IMR-90 (cell line): ENCODE results near the gene CA11. TPM values are rescaled to one million over a fixed set of nuclear protein-coding genes. Genes with fewer than 3 reads are reported as not detected.

ENCODE experiments used
- ATAC-seq: fragments of 200-7000 bp; cut with Tn5 transposase; 2 replicates; pipeline ENCODE4 v1.9.1; 2020; ENCODE audit warnings: low read depth, mild to moderate bottlenecking, moderate library complexity
- BruUV-seq: library from RNA; stranded (reverse); fragments of 400-500 nt; replicated peaks from 2 replicates; lab custom pipeline; 2021; lab: Mats Ljungman, UMichigan
- CTCF ChIA-PET: fragments of 300-600 bp; formaldehyde crosslinking; extraction: SDS; loops from one replicate; lab custom pipeline; 2021; ENCODE audit warnings: antibody characterized with exemption; lab: Yijun Ruan, JAX
- POLR2A ChIA-PET: fragments of 300-600 bp; sonication (Branson Sonifier 250); formaldehyde crosslinking; loops from one replicate; lab custom pipeline; 2022; ENCODE audit warnings: antibody characterized with exemption; ENCODE audit not compliant: unreplicated experiment; lab: Charles Lee
- DNase-seq: peaks from one replicate; pipeline ENCODE4 v3.0.0; 2013
- H2AFZ ChIP-seq: replicated peaks from 2 replicates; pipeline ENCODE3; 2013; ENCODE audit warnings: low read length, mild to moderate bottlenecking; ENCODE audit not compliant: poor library complexity
- H2AK5ac ChIP-seq: 2 replicates; pipeline ENCODE4 v1.6.1; 2013; ENCODE audit warnings: low read depth, low read length, inconsistent platforms
- H2AK9ac ChIP-seq: replicated peaks from 2 replicates; pipeline ENCODE3; 2013; ENCODE audit warnings: mild to moderate bottlenecking, low read depth, low read length, moderate library complexity; ENCODE audit not compliant: poor library complexity
- H2BK120ac ChIP-seq: 2 replicates; pipeline ENCODE4 v1.6.1; 2013; ENCODE audit warnings: low read depth, low read length, inconsistent platforms
- H2BK15ac ChIP-seq: 3 replicates; pipeline ENCODE4 v1.6.1; 2013; ENCODE audit warnings: low read depth, low read length, inconsistent platforms
- H2BK20ac ChIP-seq: 2 replicates; pipeline ENCODE4 v1.6.1; 2013; ENCODE audit warnings: low read depth, mild to moderate bottlenecking, inconsistent platforms, low read length, moderate library complexity
- H2BK5ac ChIP-seq: 2 replicates; pipeline ENCODE4 v1.6.1; 2013; ENCODE audit warnings: mild to moderate bottlenecking, low read depth, low read length, inconsistent platforms; ENCODE audit not compliant: poor library complexity, severe bottlenecking
- H3K14ac ChIP-seq: replicated peaks from 2 replicates; pipeline ENCODE4 v1.6.1; 2013; ENCODE audit warnings: low read depth, low read length, inconsistent platforms
- H3K18ac ChIP-seq: 2 replicates; pipeline ENCODE4 v1.6.1; 2013; ENCODE audit warnings: low read depth, low read length, control low read depth
- H3K23ac ChIP-seq: 2 replicates; pipeline ENCODE4 v1.6.1; 2013; ENCODE audit warnings: low read depth, low read length, inconsistent platforms
- H3K27ac ChIP-seq: 2 replicates; pipeline ENCODE4 v1.5.1; 2013; ENCODE audit warnings: mild to moderate bottlenecking, control low read depth, low read length; ENCODE audit not compliant: insufficient read depth
- H3K27me3 ChIP-seq: 2 replicates; pipeline ENCODE4 v1.6.1; 2013; ENCODE audit warnings: low read length; ENCODE audit not compliant: control insufficient read depth, insufficient read depth
- H3K36me3 ChIP-seq: 2 replicates; pipeline ENCODE4 v1.6.1; 2013; ENCODE audit warnings: low read length, mixed read lengths; ENCODE audit not compliant: control insufficient read depth, insufficient read depth
- H3K4ac ChIP-seq: 2 replicates; pipeline ENCODE4 v1.6.1; 2013; ENCODE audit warnings: low read depth, low read length, inconsistent platforms
- H3K4me1 ChIP-seq: 2 replicates; pipeline ENCODE4 v1.6.1; 2013; ENCODE audit warnings: low read length, mixed read lengths; ENCODE audit not compliant: control insufficient read depth, insufficient read depth
- H3K4me2 ChIP-seq: 2 replicates; pipeline ENCODE4 v1.6.1; 2013; ENCODE audit warnings: low read depth, mild to moderate bottlenecking, control low read depth, low read length, moderate library complexity
- H3K4me3 ChIP-seq: 2 replicates; pipeline ENCODE4 v1.5.1; 2013; ENCODE audit warnings: low read depth, mild to moderate bottlenecking, control low read depth, low read length, moderate library complexity; ENCODE audit not compliant: insufficient read depth
- H3K56ac ChIP-seq: 2 replicates; pipeline ENCODE4 v1.6.1; 2013; ENCODE audit warnings: low read length, inconsistent platforms; ENCODE audit not compliant: insufficient read depth; ENCODE audit errors: extremely low read depth
- H3K79me1 ChIP-seq, 2 experiments: 2 replicates each; pipeline ENCODE4 v1.6.1; 2013; ENCODE audit warnings: low read length in 2 of 2, inconsistent platforms in 1 of 2, low read depth in 1 of 2
- H3K9ac ChIP-seq: 2 replicates; pipeline ENCODE4 v1.6.1; 2013; ENCODE audit warnings: low read depth, low read length, control low read depth
- H3K9me1 ChIP-seq: 2 replicates; pipeline ENCODE4 v1.6.1; 2013; ENCODE audit warnings: low read length, inconsistent platforms; ENCODE audit not compliant: insufficient read depth
- H3K9me3 ChIP-seq: 2 replicates; pipeline ENCODE4 v1.6.1; 2013; ENCODE audit warnings: low read length; ENCODE audit not compliant: control insufficient read depth, insufficient read depth
- H4K20me1 ChIP-seq: 2 replicates; pipeline ENCODE4 v1.6.1; 2013; ENCODE audit warnings: low read length, inconsistent platforms; ENCODE audit not compliant: insufficient read depth
- H4K5ac ChIP-seq: 2 replicates; pipeline ENCODE4 v1.6.1; 2013; ENCODE audit warnings: mild to moderate bottlenecking, low read depth, low read length, control low read depth
- H4K8ac ChIP-seq, 2 experiments: 2 replicates each; pipeline ENCODE4 v1.6.1; 2013; ENCODE audit warnings: low read depth in 2 of 2, low read length in 2 of 2, control low read depth in 1 of 2, inconsistent platforms in 1 of 2
- H4K91ac ChIP-seq: 2 replicates; pipeline ENCODE4 v1.6.1; 2013; ENCODE audit warnings: low read depth, low read length, inconsistent platforms; ENCODE audit not compliant: insufficient read depth
- BHLHE40 ChIP-seq: fragments of 150-350 bp; IDR thresholded peaks from 2 replicates; pipeline ENCODE4 v1.6.1; 2016; ENCODE audit warnings: mild to moderate bottlenecking, low read depth, low read length
- CHD1 ChIP-seq: IDR thresholded peaks from 2 replicates; pipeline ENCODE4 v1.6.1; 2012; ENCODE audit warnings: low read depth, low read length, improper control_type of control experiment
- CTCF ChIP-seq: conservative IDR thresholded peaks from 2 replicates; pipeline ENCODE4 v1.5.1; 2012; ENCODE audit warnings: mild to moderate bottlenecking, low read depth, low read length, improper control_type of control experiment
- FOS ChIP-seq: fragments of 150-350 bp; IDR thresholded peaks from 2 replicates; pipeline ENCODE4 v1.6.1; 2016; ENCODE audit warnings: low read depth, low read length
- MAFK ChIP-seq: IDR thresholded peaks from 2 replicates; pipeline ENCODE4 v1.6.1; 2012; ENCODE audit warnings: low read depth, low read length, improper control_type of control experiment
- MAZ ChIP-seq: IDR thresholded peaks from 2 replicates; pipeline ENCODE4 v1.6.1; 2012; ENCODE audit warnings: low read depth, mild to moderate bottlenecking, low read length, improper control_type of control experiment, moderate library complexity, borderline replicate concordance
- MXI1 ChIP-seq: IDR thresholded peaks from 2 replicates; pipeline ENCODE4 v1.6.1; 2012; ENCODE audit warnings: low read depth, mild to moderate bottlenecking, low read length, moderate library complexity, borderline replicate concordance
- NFE2L2 ChIP-seq: fragments of 150-350 bp; IDR thresholded peaks from 2 replicates; pipeline ENCODE4 v1.6.1; 2016; ENCODE audit warnings: low read depth, mild to moderate bottlenecking, low read length
- POLR2A ChIP-seq: IDR thresholded peaks from 2 replicates; pipeline ENCODE4 v1.6.1; 2012; ENCODE audit warnings: mild to moderate bottlenecking, low read depth, low read length
- RAD21 ChIP-seq: IDR thresholded peaks from 2 replicates; pipeline ENCODE4 v1.6.1; 2012; ENCODE audit warnings: low read length, improper control_type of control experiment
- RFX5 ChIP-seq: IDR thresholded peaks from 2 replicates; pipeline ENCODE4 v1.8.0; 2012; ENCODE audit warnings: low read depth, mild to moderate bottlenecking, low read length, moderate library complexity
- USF2 ChIP-seq: fragments of 150-350 bp; IDR thresholded peaks from 2 replicates; pipeline ENCODE4 v1.6.1; 2017; ENCODE audit warnings: mild to moderate bottlenecking, antibody characterized with exemption, low read length, low read depth
- WGBS, 2 experiments: methylation state at CpG; one replicate each; pipeline versions ENCODE4 v1.1.5 to v1.1.7; 2013; ENCODE audit warnings: missing lambda C conversion rate in 2 of 2; ENCODE audit not compliant: insufficient read length in 1 of 2; ENCODE audit errors: extremely low coverage in 2 of 2; 5-methylcytosine and 5-hydroxymethylcytosine counted together
- dilution Hi-C: fragments of 300-500 bp; cut with HindIII; formaldehyde crosslinking; loops from one replicate; pipeline ENCODE4 v1.14.3; 2018; ENCODE audit warnings: low sequenced_read_pairs; ENCODE audit not compliant: unreplicated experiment
- in situ Hi-C: fragments of 300-500 bp; cut with MboI; formaldehyde crosslinking; loops from 3 replicates; pipeline ENCODE4 v1.14.3; 2019; ENCODE audit warnings: low sequenced_read_pairs, inconsistent platforms, mixed read lengths
- intact Hi-C: fragments of 100-400 bp; cut with micrococcal nuclease; formaldehyde crosslinking; loops from 2 replicates; pipeline ENCODE4 v1.10.0; 2022
- polyA plus RNA-seq, 3 experiments: library from polyadenylated mRNA; depleted of rRNA; stranded (reverse); fragments of >200 nt; gene quantifications; 2 replicates each; pipeline ENCODE4 v1.2.3, GENCODE V29; 2012; ENCODE audit warnings: low replicate concordance in 1 of 3
- total RNA-seq: library from RNA; depleted of rRNA; stranded (reverse); fragments of >200 nt; gene quantifications from 2 replicates; pipeline ENCODE4 v1.2.3, GENCODE V29; 2012

Gene CA11
- total and polyA plus RNA-seq, 2 of the 4 experiments (the other 2 are of a cell fraction), result 1.3 to 2.9 TPM

DNA sequence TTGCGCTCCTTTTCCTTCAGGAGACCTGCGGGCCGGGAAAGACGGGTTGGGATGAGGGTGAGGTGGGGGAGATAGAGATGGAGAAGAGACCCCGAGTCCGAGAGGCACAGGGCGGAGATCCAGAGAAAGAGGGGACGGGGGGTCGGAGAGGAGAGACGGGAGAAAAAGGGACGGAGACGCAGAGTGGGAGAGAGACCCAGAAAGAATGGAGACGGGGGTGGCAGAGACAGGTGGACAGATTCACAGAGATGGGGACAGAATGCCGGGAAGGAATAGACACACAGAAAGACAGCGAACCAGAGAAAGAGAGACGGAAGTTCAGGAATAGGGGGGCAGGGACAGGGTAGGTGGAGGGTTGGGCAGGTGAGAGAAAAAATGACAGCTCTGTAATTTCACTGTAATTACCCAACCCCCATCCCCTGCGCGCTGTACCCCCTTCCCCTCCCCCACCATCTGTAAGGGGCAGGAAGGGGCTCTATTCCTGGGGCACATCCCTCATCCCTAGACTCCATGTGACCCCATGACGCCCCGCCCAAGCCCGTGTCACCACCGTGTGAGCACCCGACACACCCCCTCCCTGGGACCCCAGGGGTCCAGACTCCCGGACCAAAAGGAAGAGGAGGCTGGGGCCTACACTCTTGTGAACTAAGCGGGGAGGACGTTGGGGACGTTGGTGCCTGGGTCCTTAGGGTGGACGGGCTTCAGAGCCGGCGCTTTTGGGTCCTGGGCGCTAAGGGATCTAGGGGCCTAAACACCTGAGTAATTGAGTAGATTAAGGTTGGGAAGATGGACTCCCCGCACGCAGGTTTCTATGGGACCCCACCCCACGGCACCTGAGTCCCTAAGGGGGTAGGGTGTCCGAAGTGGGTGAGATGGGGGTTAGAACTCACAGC is 9.8 kb downstream of the CA11 start (continued):
- TF ChIP-seq NFE2L2 (no peak), FOS (no peak), RAD21 (no peak)

- dilution Hi-C loops (no loop called here), intact Hi-C loops (no loop called here), in situ Hi-C loops (no loop called here)
- Histone ChIP-seq H3K18ac (peak overlapping the region; percentile 62), H3K27me3 (no peaks in the 10 kb centered on the region), H3K79me1 (peaks cover 0 to 18% of the 10 kb centered on the region in 2 experiments; a peak in 3 of 4 replicates), H3K4me3 (peak overlapping the region; percentile 62), H3K9me1 (peaks cover 28% of the 10 kb centered on the region), H3K4me1 (peaks cover 39% of the 10 kb centered on the region), H3K4ac (peak overlapping the region; percentile 82), H2AK9ac (peak overlapping the region; percentile 94), H3K9ac (peak overlapping the region; percentile 50; the same call in 1 of the 2 replicates), H4K5ac (peak overlapping the region; percentile 84), H3K14ac (peak overlapping the region; percentile 56; the same call in 1 of the 2 replicates), H2BK20ac (peak overlapping the region; percentile 22), H2BK5ac (peak overlapping the region; percentile 56), H3K23ac (peak overlapping the region; percentile 52; the same call in 1 of the 2 replicates), H3K36me3 (no peaks in the 10 kb centered on the region; the same call in 1 of the 2 replicates), H4K91ac (peak overlapping the region; percentile 94), H3K56ac (peak overlapping the region; percentile 6; the same call in 1 of the 2 replicates), H2BK15ac (peak overlapping the region; percentile 72; the same call in 2 of the 3 replicates), H3K9me3 (no peaks in the 10 kb centered on the region), H2BK120ac (peak overlapping the region; percentile 61), H4K20me1 (peaks cover 4% of the 10 kb centered on the region; the same call in 1 of the 2 replicates), H4K8ac (peak overlapping the region; percentile 92 to 99), H3K27ac (peak overlapping the region; percentile 53), H2AK5ac (peak overlapping the region; percentile 90), H2AFZ (peak overlapping the region; percentile 91), H3K4me2 (peak overlapping the region; percentile 91)
- WGBS, 2 experiments, result 11% methylated on average over 13 of the region's 67 CpGs; no CpG with 5 or more reads in 1 of the 2 experiments
- POLR2A ChIA-PET, result no interaction called here
- BruUV-seq, result no TSS peak
- ATAC-seq (peak; percentile 7; the same call in 1 of the 2 replicates), DNase-seq (no peak)
- CTCF ChIA-PET, result no interaction called here
- no peak for TF ChIP-seq MXI1
- TF ChIP-seq BHLHE40, result no peak
- TF ChIP-seq NFE2L2, result no peak
- TF ChIP-seq USF2, result no peak
- TF ChIP-seq MAZ, result no peak; the same call in 1 of the 2 replicates
- no peak for TF ChIP-seq RFX5
- TF ChIP-seq POLR2A, result no peak
- no peak for TF ChIP-seq CHD1
- no peak for TF ChIP-seq CTCF
- no peak for TF ChIP-seq MAFK
These were observed 10.6 kb downstream of the CA11 start for GRCh38 chr19:48635263-48635965.
